Subcutaneous abdominal adipose tissue (tissue), 5 donors: ENCODE measurements around the gene RPL26.
"Not testable (repeated sequence)": the region's sequence is repeated elsewhere in the genome, so short reads cannot be mapped to it uniquely, and the experiment has no call there.

Experiments
- H3K27ac ChIP-seq: one replicate; pipeline ENCODE4 v1.7.0; 2013; ENCODE audit warnings: low read depth, mild to moderate bottlenecking, inconsistent platforms, low read length, moderate library complexity
- H3K27me3 ChIP-seq, 5 donors: one replicate each; pipeline ENCODE4 v1.7.0; 2013; ENCODE audit warnings: low read length in 5 of 5, inconsistent platforms in 1 of 5; ENCODE audit not compliant: control insufficient read depth in 5 of 5, insufficient read depth in 4 of 5
- H3K36me3 ChIP-seq, 5 donors: one replicate each; pipeline ENCODE4 v1.7.0; 2013; ENCODE audit warnings: low read length in 5 of 5; ENCODE audit not compliant: control insufficient read depth in 5 of 5, insufficient read depth in 5 of 5
- H3K4me1 ChIP-seq, 5 donors: one replicate each; pipeline ENCODE4 v1.7.0; 2013; ENCODE audit warnings: low read length in 5 of 5, mild to moderate bottlenecking in 3 of 5, moderate library complexity in 1 of 5; ENCODE audit not compliant: control insufficient read depth in 5 of 5, insufficient read depth in 5 of 5
- H3K4me3 ChIP-seq, 5 donors: one replicate each; pipeline ENCODE4 v1.7.0; 2013; ENCODE audit warnings: low read length in 5 of 5, low read depth in 1 of 5
- H3K9ac ChIP-seq, 5 donors: one replicate each; pipeline ENCODE4 v1.7.0; 2013; ENCODE audit warnings: low read length in 5 of 5, mild to moderate bottlenecking in 4 of 5, moderate library complexity in 3 of 5
- H3K9me3 ChIP-seq, 5 donors: one replicate each; pipeline ENCODE4 v1.7.0; 2013; ENCODE audit warnings: low read length in 5 of 5; ENCODE audit not compliant: control insufficient read depth in 5 of 5
- donor health status: healthy.
- donor health status: healthy.
- donor health status: healthy.
- donor health status: healthy.
- donor health status: healthy.

The RPL26 gene

GRCh38 chr17:8398980-8399379 lies 16.0 kb upstream of the RPL26 start:
- Histone ChIP-seq H3K9ac (no peak overlapping the region), H3K27me3 (peaks cover 15 to 39% (median 32%) of the 10 kb centered on the region in 5 donors), H3K9me3 (no peaks in the 10 kb centered on the region), H3K4me3 (no peak overlapping the region), H3K4me1 (no peaks in the 10 kb centered on the region), H3K36me3 (no peaks in the 10 kb centered on the region), H3K27ac (no peak overlapping the region)

GRCh38 chr17:8397636-8398035 lies 14.6 kb upstream of the RPL26 start, which contains the start of gene RNF222:
Gene RNF222, minus strand, starts transcription at chr17:8397827. Its CDS starts 4,366 bp downstream, at chr17:8393461.
- H3K27me3 ChIP-seq = peaks cover 23 to 44% (median 38%) of the 10 kb centered on the region in 5 donors
- H3K9ac ChIP-seq = no peak within 1 kb of the TSS
- H3K36me3 ChIP-seq = no peaks in the 10 kb centered on the region
- no peaks in the 10 kb centered on the region for H3K9me3 ChIP-seq
- H3K27ac ChIP-seq = no peak within 1 kb of the TSS
- H3K4me1 ChIP-seq = no peaks in the 10 kb centered on the region
- no peak within 1 kb of the TSS for H3K4me3 ChIP-seq

- H3K9me3 ChIP-seq, H3K4me1 ChIP-seq, H3K36me3 ChIP-seq, H3K4me3 ChIP-seq, H3K27ac ChIP-seq, H3K9ac ChIP-seq: not testable (repeated sequence)
- H3K27me3 ChIP-seq = peaks cover 23 to 43% (median 39%) of the 10 kb centered on the region in 5 donors
Measured at GRCh38 chr17:8394497-8394896, 11.5 kb upstream of the RPL26 start.

- Histone ChIP-seq H3K27me3 (peaks cover 23 to 39% (median 36%) of the 10 kb centered on the region in 5 donors), H3K9ac (no peak overlapping the region), H3K9me3 (no peaks in the 10 kb centered on the region), H3K4me3 (no peak overlapping the region), H3K4me1 (no peaks in the 10 kb centered on the region), H3K36me3 (no peaks in the 10 kb centered on the region), H3K27ac (no peak overlapping the region)
Measured at GRCh38 chr17:8393470-8394231, 10.7 kb upstream of the RPL26 start.

- Histone ChIP-seq H3K27me3 (peaks cover 20 to 36% (median 30%) of the 10 kb centered on the region in 5 donors), H3K36me3 (no peaks in the 10 kb centered on the region), H3K27ac (no peak overlapping the region), H3K9me3 (no peaks in the 10 kb centered on the region), H3K9ac (no peak overlapping the region), H3K4me3 (no peak overlapping the region), H3K4me1 (no peaks in the 10 kb centered on the region)
Measured at GRCh38 chr17:8392674-8393469, 9.9 kb upstream of the RPL26 start.

GRCh38 chr17:8392274-8392673 lies 9.3 kb upstream of the RPL26 start:
- Histone ChIP-seq H3K4me1 (no peaks in the 10 kb centered on the region), H3K9ac (peak overlapping the region in 1 of 5 donors; percentile 20), H3K27me3 (peaks cover 16 to 30% (median 25%) of the 10 kb centered on the region in 5 donors), H3K4me3 (no peak overlapping the region), H3K36me3 (no peaks in the 10 kb centered on the region), H3K27ac (no peak overlapping the region), H3K9me3 (no peaks in the 10 kb centered on the region)

GRCh38 chr17:8391711-8392110 lies 8.7 kb upstream of the RPL26 start:
- Histone ChIP-seq H3K9ac (peak overlapping the region in 1 of 5 donors; percentile 20), H3K27ac (no peak overlapping the region), H3K27me3 (peaks cover 14 to 27% (median 21%) of the 10 kb centered on the region in 5 donors), H3K4me1 (no peaks in the 10 kb centered on the region), H3K36me3 (no peaks in the 10 kb centered on the region), H3K9me3 (no peaks in the 10 kb centered on the region), H3K4me3 (no peak overlapping the region)

- no peaks in the 10 kb centered on the region for H3K9me3 ChIP-seq
- H3K27me3 ChIP-seq = peaks cover 0 to 9% (median 2%) of the 10 kb centered on the region in 5 donors
- no peak overlapping the region for H3K4me3 ChIP-seq
- H3K27ac ChIP-seq = no peak overlapping the region
- H3K4me1 ChIP-seq = peaks cover 4 to 22% (median 17%) of the 10 kb centered on the region in 5 donors
- no peaks in the 10 kb centered on the region for H3K36me3 ChIP-seq
- no peak overlapping the region for H3K9ac ChIP-seq
Measured at GRCh38 chr17:8387914-8388651, 5.1 kb upstream of the RPL26 start.

GRCh38 chr17:8386841-8387240 lies 3.8 kb upstream of the RPL26 start:
- no peaks in the 10 kb centered on the region for H3K9me3 ChIP-seq
- H3K4me3 ChIP-seq = no peak overlapping the region
- H3K9ac ChIP-seq = no peak overlapping the region
- H3K4me1 ChIP-seq = peaks cover 8 to 29% (median 25%) of the 10 kb centered on the region in 5 donors
- H3K27me3 ChIP-seq = peaks cover 0 to under 1% (median 0%) of the 10 kb centered on the region in 5 donors
- no peaks in the 10 kb centered on the region for H3K36me3 ChIP-seq
- H3K27ac ChIP-seq = no peak overlapping the region
